GM21381 (cell line): ENCODE results near the gene NKAIN4.

ENCODE experiments used
- ATAC-seq: cut with Tn5 transposase; IDR thresholded peaks from one replicate; pipeline ENCODE4 v1.9.1; 2021; ENCODE audit warnings: mild to moderate bottlenecking, moderate library complexity; ENCODE audit not compliant: unreplicated experiment

NKAIN4 gene

GRCh38 chr20:63198606-63199005, 55.7 kb downstream of the NKAIN4 start:
- no peak for ATAC-seq

DNA sequence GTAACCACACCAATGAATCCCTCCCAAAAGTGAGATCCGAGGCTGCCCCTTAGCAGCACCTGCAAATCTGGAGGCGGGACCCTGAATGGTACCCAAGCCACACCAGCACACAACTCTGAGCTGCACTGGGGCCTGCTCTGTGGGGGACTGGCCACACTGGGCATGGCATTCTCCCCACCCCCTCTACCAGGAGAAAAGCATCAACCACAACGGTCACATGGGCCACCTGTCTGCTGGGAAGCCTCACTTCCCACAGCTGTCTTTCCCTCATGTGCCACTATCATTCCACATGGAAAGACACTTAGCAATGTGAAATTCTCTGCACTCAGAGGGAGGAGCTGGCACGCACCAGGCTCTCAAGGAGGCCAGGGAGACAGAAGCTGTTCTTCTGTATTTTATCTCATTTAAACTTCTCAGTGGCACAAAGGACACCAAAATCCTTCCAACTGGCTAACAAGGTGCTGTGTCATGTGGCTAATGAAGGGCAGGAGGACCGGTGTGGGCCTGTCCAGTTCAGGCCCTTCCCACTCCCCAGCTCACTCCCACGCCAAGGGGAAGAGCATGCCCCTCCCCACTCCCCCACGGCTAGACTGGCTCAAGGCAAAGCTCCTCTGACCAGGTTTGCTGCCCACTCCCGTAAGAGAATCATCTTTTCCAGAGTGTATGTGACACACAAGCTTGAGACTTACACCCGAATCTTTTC, 57.3 kb downstream of the NKAIN4 start:
- no peak for ATAC-seq

DNA sequence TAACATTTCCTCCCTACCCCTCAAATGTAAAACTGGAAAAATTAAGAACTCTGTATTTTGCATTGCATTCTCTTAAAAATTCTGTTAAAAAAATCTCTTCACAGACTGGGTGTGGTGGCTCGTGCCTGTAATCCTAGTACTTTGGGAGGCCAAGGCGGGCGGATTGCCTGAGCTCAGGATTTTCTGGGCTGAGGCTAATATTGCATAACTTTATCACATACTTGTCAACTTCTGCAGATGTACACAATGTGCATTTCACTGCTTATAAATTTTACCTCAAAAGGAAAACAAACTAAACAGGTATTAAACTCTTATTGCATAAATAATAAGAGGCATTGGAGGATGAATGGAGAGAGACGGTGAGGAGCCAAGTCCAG, 59.5 kb downstream of the NKAIN4 start:
- no peak for ATAC-seq

DNA sequence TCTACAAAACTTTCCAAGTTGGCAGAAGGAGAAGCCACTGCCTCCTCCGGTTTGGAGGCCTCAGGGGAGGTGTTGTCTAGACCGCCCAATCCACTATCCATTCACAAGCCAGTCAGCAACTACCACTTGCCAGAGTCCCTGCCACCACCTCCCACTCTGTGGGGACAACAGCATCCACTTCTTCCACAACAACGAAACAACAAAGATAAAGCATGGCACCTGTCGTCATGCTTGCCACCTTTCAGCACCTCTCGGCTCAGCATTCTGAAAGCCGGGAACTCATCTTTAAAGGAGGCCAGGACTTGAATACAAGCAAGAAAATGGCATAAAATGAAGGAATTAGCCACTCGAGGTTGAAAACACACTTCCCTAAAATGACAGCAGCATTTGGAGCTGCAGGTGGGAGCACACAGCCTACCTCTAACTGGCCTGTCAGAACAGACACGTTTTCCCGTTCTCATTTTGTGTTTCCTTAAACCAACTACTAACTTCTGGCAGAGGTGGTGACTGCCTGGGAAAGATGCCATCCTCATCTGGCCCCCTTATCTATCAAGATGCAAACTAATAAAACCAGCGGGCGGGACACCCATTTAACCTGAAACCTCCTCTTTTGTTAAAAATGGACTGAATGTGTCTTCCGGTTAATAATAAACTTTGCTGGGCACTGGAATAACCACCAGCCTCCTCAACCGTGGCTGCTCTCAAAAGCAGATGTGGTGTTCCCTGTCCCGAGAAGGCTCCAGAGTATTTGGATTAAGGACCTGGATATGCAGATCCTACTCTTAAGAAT, 60.1 kb downstream of the NKAIN4 start:
- no peak for ATAC-seq

DNA sequence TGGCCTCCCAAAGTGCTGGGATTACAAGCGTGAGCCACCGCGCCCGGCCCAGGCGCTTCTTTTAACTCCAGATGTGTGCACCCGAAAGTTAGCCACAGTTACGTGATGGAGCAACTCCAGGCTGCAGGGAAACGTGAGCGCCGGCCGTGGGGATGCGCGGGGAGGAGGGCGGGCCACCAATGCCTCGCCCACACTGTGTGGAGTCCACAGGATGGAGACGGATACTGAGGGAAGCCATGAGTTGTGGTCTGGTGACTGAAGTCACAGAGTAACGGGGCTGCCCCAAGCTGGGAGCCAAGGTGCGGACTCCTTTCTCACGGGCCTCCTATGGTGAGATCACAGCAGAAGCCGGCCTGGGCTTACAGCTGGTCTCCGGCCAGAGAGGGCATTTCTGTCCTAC, 61.5 kb downstream of the NKAIN4 start:
- no peak for ATAC-seq

GRCh38 chr20:63191400-63191799, 62.9 kb downstream of the NKAIN4 start:
- ATAC-seq, result no peak

DNA sequence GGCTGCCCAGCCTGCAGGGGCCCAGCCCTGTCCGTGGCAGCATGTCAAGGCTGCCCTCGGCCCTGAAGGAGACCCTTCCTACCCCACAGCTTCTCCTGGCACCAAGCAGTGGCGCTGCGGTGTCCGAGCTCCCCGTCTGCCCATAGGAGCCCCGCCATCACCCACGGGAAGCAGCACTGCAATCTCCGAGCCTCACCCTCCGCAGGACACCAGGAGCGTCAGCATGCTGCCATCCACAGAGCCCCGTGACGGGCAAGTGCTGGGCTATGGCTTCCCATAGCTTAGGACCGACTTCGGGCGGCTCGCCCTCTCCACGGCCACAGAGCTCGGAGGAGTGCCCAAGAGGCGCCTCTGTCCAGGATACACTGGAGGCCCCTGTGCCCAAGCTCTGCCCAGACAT, 63.4 kb downstream of the NKAIN4 start:
- no peak for ATAC-seq
